ENCODE results near the gene GPR62. TPM values are rescaled to one million over a fixed set of nuclear protein-coding genes. Genes with fewer than 3 reads are reported as not detected.

GPR62 gene
- total and polyA plus RNA-seq, 9 of the 15 experiments (the other 6 are each of a cell fraction or from before 2014, with no cell fraction given) = not detected

DNA sequence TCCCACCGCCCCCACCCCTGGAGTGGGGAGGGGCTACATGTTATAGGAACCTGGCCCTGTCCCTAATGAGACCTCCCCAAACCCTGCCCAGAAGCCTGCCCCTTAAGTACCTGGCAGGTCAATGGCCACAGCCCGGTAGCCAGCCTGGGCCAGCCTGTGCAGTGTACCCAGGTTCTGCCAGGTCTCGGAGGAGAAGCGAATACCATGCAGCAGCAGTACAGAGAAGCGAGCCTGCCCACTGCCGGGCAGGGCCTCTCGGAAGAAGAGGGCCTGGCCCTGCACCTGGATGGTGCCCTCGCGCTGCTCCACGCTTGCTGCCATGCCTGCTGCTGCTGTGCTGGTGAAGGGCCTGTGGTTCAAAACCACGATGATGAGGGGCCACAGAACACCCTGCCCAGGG lies 16.2 kb downstream of the GPR62 start:
- Histone ChIP-seq H3K4me1 (replicated peaks in 1 of 2; ENCODE audit: control insufficient read depth in 2 of 2, insufficient read depth in 2 of 2, low read length in 2 of 2) (peaks cover 18 to 75% of the 10 kb centered on the region in 2 experiments), H3K36me3 (ENCODE audit: control insufficient read depth, insufficient read depth, low read length) (peaks cover 38% of the 10 kb centered on the region; the same call in 1 of the 3 replicates), H3K27me3 (ENCODE audit: control insufficient read depth in 2 of 2, insufficient read depth in 2 of 2, low read length in 2 of 2) (no peaks in the 10 kb centered on the region), H4K20me1 (replicated peaks; ENCODE audit: control insufficient read depth, insufficient read depth, low read length) (0 out of 2 replicates have a peak, but pooled peaks cover 4% of the 10 kb centered on the region), H3K4me3 (no peak overlapping the region), H3K9ac (ENCODE audit: insufficient read depth in 1 of 2, low read depth in 2 of 2, low read length in 2 of 2) (peak overlapping the region in 1 of 2 experiments; percentile 68; a peak in 2 of 4 replicates), H3K27ac (ENCODE audit: extremely low read depth, low read depth, low read length) (no peak overlapping the region), H2AFZ (ENCODE audit: low read depth, low read length) (no peak overlapping the region), H3K79me2 (ENCODE audit: control insufficient read depth, insufficient read depth, low read length) (peaks cover 45% of the 10 kb centered on the region), H3K9me3 (replicated peaks; ENCODE audit: control insufficient read depth, insufficient read depth, low read depth, low read length) (no peaks in the 10 kb centered on the region), H3K4me2 (ENCODE audit: insufficient read depth, low read length) (no peak overlapping the region), H3K9me1 (ENCODE audit: control insufficient read depth, insufficient read depth, low read length) (peaks cover 3% of the 10 kb centered on the region)
- no peak for TF ChIP-seq RBM15 (IDR thresholded peaks at IDR 0.05; ENCODE audit: insufficient read depth, low read length)
- peak; percentile 37; the same call in 1 of the 2 replicates for TF ChIP-seq RBFOX2 (IDR thresholded peaks at IDR 0.05; ENCODE audit: low read depth, low read length)
- ATAC-seq (no peak), DNase-seq (ENCODE audit: extremely low read depth in 1 of 4, low spot score in 3 of 4) (no peak), FAIRE-seq (no peak)
- BruUV-seq (replicated peaks) = no TSS peak
- CTCF ChIA-PET (ENCODE audit: low intra/inter-chr PET ratio) = no interaction called here
- intact Hi-C loops (cut with micrococcal nuclease) (no loop called here), in situ Hi-C loops (cut with MboI) (no loop called here)
- WGBS (ENCODE audit: insufficient coverage, low coverage, missing lambda C conversion rate) = 88% methylated on average over 9 of the region's 11 CpGs
- POLR2A ChIA-PET = no interaction called here

GRCh38 chr3:51974277-51974962 lies 19.2 kb downstream of the GPR62 start:
- FAIRE-seq (peak; percentile 68), DNase-seq (ENCODE audit: extremely low read depth in 1 of 4, low spot score in 3 of 4) (peak in 2 of 4 experiments; percentile 29 to 45), ATAC-seq (peak; percentile 21)
- CTCF ChIA-PET (ENCODE audit: low intra/inter-chr PET ratio) = no interaction called here
- H3K9me3 ChIP-seq (replicated peaks; ENCODE audit: control insufficient read depth, insufficient read depth, low read depth, low read length) = no peaks in the 10 kb centered on the region
- in situ Hi-C loops (cut with MboI) (no loop called here), intact Hi-C loops (cut with micrococcal nuclease) (loop anchor here (1.0 kb wide), 1 partner anchor 32 kb away; the partner anchor contains the start of gene PARP3)
- H4K20me1 ChIP-seq (replicated peaks; ENCODE audit: control insufficient read depth, insufficient read depth, low read length) = 0 out of 2 replicates have a peak, but pooled peaks cover 4% of the 10 kb centered on the region
- peaks cover 45% of the 10 kb centered on the region for H3K79me2 ChIP-seq (ENCODE audit: control insufficient read depth, insufficient read depth, low read length)
- no peaks in the 10 kb centered on the region for H3K9me1 ChIP-seq (ENCODE audit: control insufficient read depth, insufficient read depth, low read length)
- BruUV-seq (replicated peaks) = no TSS peak
- peak overlapping the region; percentile 92 for H3K4me2 ChIP-seq (ENCODE audit: insufficient read depth, low read length)
- POLR2A ChIA-PET = interaction anchor here (0.5 to 3.6 kb wide), 11 partner anchors 8 to 136 kb away, joined by 3 to 27 read pairs (median 4); partner anchors contain the start of genes ACY1 and RPL29
- peak overlapping the region; percentile 84 to 99 for H3K9ac ChIP-seq (ENCODE audit: insufficient read depth in 1 of 2, low read depth in 2 of 2, low read length in 2 of 2)
- H3K27ac ChIP-seq (ENCODE audit: extremely low read depth, low read depth, low read length) = peak overlapping the region; percentile 98
- H3K36me3 ChIP-seq (ENCODE audit: control insufficient read depth, insufficient read depth, low read length) = peaks cover 28% of the 10 kb centered on the region; the same call in 1 of the 3 replicates
- H3K27me3 ChIP-seq (ENCODE audit: control insufficient read depth in 2 of 2, insufficient read depth in 2 of 2, low read length in 2 of 2) = no peaks in the 10 kb centered on the region
- H3K4me3 ChIP-seq = peak overlapping the region; percentile 62
- H3K4me1 ChIP-seq (replicated peaks in 1 of 2; ENCODE audit: control insufficient read depth in 2 of 2, insufficient read depth in 2 of 2, low read length in 2 of 2) = peaks cover 24 to 59% of the 10 kb centered on the region in 2 experiments
- 10% methylated on average over 19 of the region's 30 CpGs for WGBS (ENCODE audit: insufficient coverage, low coverage, missing lambda C conversion rate)
- H2AFZ ChIP-seq (ENCODE audit: low read depth, low read length) = peak overlapping the region; percentile 88
- no peak for TF ChIP-seq HOMEZ (CRISPR knock-in tag; IDR thresholded peaks at IDR 0.05)
- no peak for TF ChIP-seq MECOM (CRISPR knock-in tag; IDR thresholded peaks at IDR 0.05)
- TF ChIP-seq ZNF133 (CRISPR knock-in tag; IDR thresholded peaks at IDR 0.05) = no peak
- no peak for TF ChIP-seq NR2C2 (CRISPR knock-in tag; IDR thresholded peaks at IDR 0.05)
- peak; percentile 3; the same call in 1 of the 2 replicates for TF ChIP-seq NR2C2 (tag; IDR thresholded peaks at IDR 0.05)

Data from K562 (cell line).